22Rv1 (cell line): ENCODE data around the gene NAA30.

Experiments used
- ZFX ChIP-seq: fragments of 450-650 bp; IDR thresholded peaks from 2 replicates; pipeline ENCODE4 v1.6.1; 2017; ENCODE audit warnings: antibody characterized with exemption, borderline replicate concordance
- TF ChIP-seq, protein P1 (sequence below): fragments of 450-650 bp; IDR thresholded peaks from 2 replicates; pipeline ENCODE4 v1.5.1; 2017; ENCODE audit warnings: mild to moderate bottlenecking

DNA sequence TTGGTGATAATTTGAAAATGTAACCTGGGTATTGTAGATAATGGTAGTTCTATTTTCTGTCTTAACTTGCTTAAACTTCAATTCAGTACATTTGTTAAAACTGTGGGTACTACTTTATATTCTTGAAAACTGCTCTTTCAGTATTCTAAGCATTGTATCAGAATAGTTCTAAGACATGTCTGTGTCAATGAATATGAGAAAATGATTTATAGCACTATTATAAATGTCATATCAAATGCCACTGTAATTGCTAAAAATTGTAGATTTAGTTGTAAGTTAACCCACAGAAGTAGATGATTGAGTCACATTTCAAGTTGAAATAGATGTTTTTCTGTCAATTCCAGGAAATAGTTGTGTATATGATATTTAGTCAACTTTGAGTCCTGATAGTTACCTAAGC, 2.4 kb downstream of the NAA30 start:
- TF ChIP-seq, protein P1, sequence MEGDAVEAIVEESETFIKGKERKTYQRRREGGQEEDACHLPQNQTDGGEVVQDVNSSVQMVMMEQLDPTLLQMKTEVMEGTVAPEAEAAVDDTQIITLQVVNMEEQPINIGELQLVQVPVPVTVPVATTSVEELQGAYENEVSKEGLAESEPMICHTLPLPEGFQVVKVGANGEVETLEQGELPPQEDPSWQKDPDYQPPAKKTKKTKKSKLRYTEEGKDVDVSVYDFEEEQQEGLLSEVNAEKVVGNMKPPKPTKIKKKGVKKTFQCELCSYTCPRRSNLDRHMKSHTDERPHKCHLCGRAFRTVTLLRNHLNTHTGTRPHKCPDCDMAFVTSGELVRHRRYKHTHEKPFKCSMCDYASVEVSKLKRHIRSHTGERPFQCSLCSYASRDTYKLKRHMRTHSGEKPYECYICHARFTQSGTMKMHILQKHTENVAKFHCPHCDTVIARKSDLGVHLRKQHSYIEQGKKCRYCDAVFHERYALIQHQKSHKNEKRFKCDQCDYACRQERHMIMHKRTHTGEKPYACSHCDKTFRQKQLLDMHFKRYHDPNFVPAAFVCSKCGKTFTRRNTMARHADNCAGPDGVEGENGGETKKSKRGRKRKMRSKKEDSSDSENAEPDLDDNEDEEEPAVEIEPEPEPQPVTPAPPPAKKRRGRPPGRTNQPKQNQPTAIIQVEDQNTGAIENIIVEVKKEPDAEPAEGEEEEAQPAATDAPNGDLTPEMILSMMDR: no peak
- no peak for TF ChIP-seq ZFX
